ENCODE measurements around the gene TFAM.

Gene TFAM

GRCh38 chr10:58384999-58385783 lies at the start of gene TFAM:
Gene TFAM (plus strand): TSS chr10:58385410. CDS start chr10:58385548, 138 bp downstream.
- peak; percentile 78 to 92 (median 85) for DNase-seq

- DNase-seq: no peak
Measured at GRCh38 chr10:58336242-58336641, 49.0 kb upstream of the TFAM start.

- no peak for DNase-seq
Measured at GRCh38 chr10:58341422-58341821, 43.8 kb upstream of the TFAM start.

GRCh38 chr10:58341947-58342346 lies 43.3 kb upstream of the TFAM start:
- DNase-seq: no peak

- no peak for DNase-seq
Measured at GRCh38 chr10:58347967-58348366, 37.2 kb upstream of the TFAM start.

GRCh38 chr10:58348571-58349033 lies 36.6 kb upstream of the TFAM start:
- peak in 1 of 3 experiments; percentile 22 for DNase-seq

- no peak for DNase-seq
Measured at GRCh38 chr10:58350023-58350422, 35.2 kb upstream of the TFAM start.

- DNase-seq: peak in 1 of 3 experiments; percentile 38
Measured at GRCh38 chr10:58350619-58351323, 34.4 kb upstream of the TFAM start.

GRCh38 chr10:58351616-58352578 lies 33.3 kb upstream of the TFAM start:
- no peak for DNase-seq

- no peak for DNase-seq
Measured at GRCh38 chr10:58352956-58353610, 32.1 kb upstream of the TFAM start.

- DNase-seq: no peak
Measured at GRCh38 chr10:58356756-58357155, 28.5 kb upstream of the TFAM start.

GRCh38 chr10:58358314-58358933 lies 26.8 kb upstream of the TFAM start:
- DNase-seq: no peak

- no peak for DNase-seq
Measured at GRCh38 chr10:58358947-58359346, 26.3 kb upstream of the TFAM start.

GRCh38 chr10:58359541-58359940 lies 25.7 kb upstream of the TFAM start:
- no peak for DNase-seq

- DNase-seq: no peak
Measured at GRCh38 chr10:58360412-58361004, 24.7 kb upstream of the TFAM start.

GRCh38 chr10:58361353-58361752 lies 23.9 kb upstream of the TFAM start:
- DNase-seq: no peak

- no peak for DNase-seq
Measured at GRCh38 chr10:58362027-58362789, 23.0 kb upstream of the TFAM start.

GRCh38 chr10:58367069-58367468 lies 18.1 kb upstream of the TFAM start:
- no peak for DNase-seq

- DNase-seq: no peak
Measured at GRCh38 chr10:58371473-58371872, 13.7 kb upstream of the TFAM start.

- DNase-seq: peak in 1 of 3 experiments; percentile 2
Measured at GRCh38 chr10:58372607-58373441, 12.4 kb upstream of the TFAM start.

Data from NCI-H1417 (cell line).